ENCODE data around the gene ATP5ME. TPM values are rescaled to one million over a fixed set of nuclear protein-coding genes. Genes with fewer than 3 reads are reported as not detected.

ATP5ME gene
- total and polyA plus RNA-seq, 2 donors, result 492 to 602 TPM

- peaks cover 0 to 7% of the 10 kb centered on the region in 2 donors for H3K9me3 ChIP-seq (ENCODE audit: control insufficient read depth in 2 of 2, insufficient read depth in 1 of 2, low read length in 1 of 2)
- H3K27me3 ChIP-seq (ENCODE audit: control insufficient read depth in 2 of 2, insufficient read depth in 1 of 2, low read length in 1 of 2), result no peaks in the 10 kb centered on the region
- no peak for DNase-seq (ENCODE audit: low read depth in 6 of 9, low spot score in 9 of 9)
- no peak overlapping the region for H3K4me3 ChIP-seq (ENCODE audit: low read length in 2 of 2)
- 84% methylated on average over 24 of the region's 24 CpGs for WGBS
- H3K4me1 ChIP-seq (ENCODE audit: control insufficient read depth in 2 of 2, insufficient read depth in 2 of 2, low read length in 2 of 2), result peaks cover 0 to 3% of the 10 kb centered on the region in 2 donors
- no peak overlapping the region for H3K27ac ChIP-seq (ENCODE audit: low read depth in 1 of 2, low read length in 1 of 2)
- no peaks in the 10 kb centered on the region for H3K36me3 ChIP-seq (ENCODE audit: control insufficient read depth in 2 of 2, insufficient read depth in 2 of 2, low read length in 1 of 2)
Measured at GRCh38 chr4:622996-623913, 50.8 kb downstream of the ATP5ME start.

Other genes with a start within 250 kb of the ATP5ME start
- gene ZNF721, start 175.1 kb downstream of the ATP5ME start, total RNA-seq, result 25.6 TPM
- gene ZNF721, start 175.1 kb downstream of the ATP5ME start, polyA plus RNA-seq, result 19.3 TPM
- gene PIGG, start 175.1 kb downstream of the ATP5ME start, total RNA-seq, result 24.8 TPM
- 89.2 TPM for gene PIGG, start 175.1 kb downstream of the ATP5ME start, polyA plus RNA-seq
- 0.05 TPM for gene TMEM271, start 98.0 kb downstream of the ATP5ME start, total RNA-seq
- gene TMEM271, start 98.0 kb downstream of the ATP5ME start, polyA plus RNA-seq, result 0.02 TPM
- gene PDE6B, start 48.7 kb downstream of the ATP5ME start, total RNA-seq, result 22.5 TPM
- 7.7 TPM for gene PDE6B, start 48.7 kb downstream of the ATP5ME start, polyA plus RNA-seq
- gene MYL5, start 266 bp upstream of the ATP5ME start, total RNA-seq, result 34.1 TPM
- gene MYL5, start 266 bp upstream of the ATP5ME start, polyA plus RNA-seq, result 32.9 TPM
- 1.2 TPM for gene SLC49A3, start 14.9 kb upstream of the ATP5ME start, total RNA-seq
- gene SLC49A3, start 14.9 kb upstream of the ATP5ME start, polyA plus RNA-seq, result 4.8 TPM
- 30.6 TPM for gene PCGF3, start 31.6 kb upstream of the ATP5ME start, total RNA-seq
- 93.4 TPM for gene PCGF3, start 31.6 kb upstream of the ATP5ME start, polyA plus RNA-seq
- 3.5 TPM for gene CPLX1, start 151.9 kb upstream of the ATP5ME start, total RNA-seq
- 7.9 TPM for gene CPLX1, start 151.9 kb upstream of the ATP5ME start, polyA plus RNA-seq

All from thymus (tissue), 11 donors.